Activated CD4-positive, alpha-beta T cell treated with anti-CD3 and anti-CD28 coated beads, Interleukin-2, Interleukin-6, amounts not matched to agents 100 ng/mL and 50 ng/mL, durations not matched to agents 16 hours and 8 hours (primary cell): ENCODE data around the gene ATP2B2.
"Not testable (repeated sequence)": the region's sequence is repeated elsewhere in the genome, so short reads cannot be mapped to it uniquely, and the experiment has no call there.

ENCODE experiments used
- DNase-seq: peaks from one replicate; pipeline ENCODE4 v3.0.0-alpha.2; 2020

The ATP2B2 gene

GRCh38 chr3:10317311-10317960, 187.9 kb downstream of the ATP2B2 start:
- DNase-seq: no peak

DNA sequence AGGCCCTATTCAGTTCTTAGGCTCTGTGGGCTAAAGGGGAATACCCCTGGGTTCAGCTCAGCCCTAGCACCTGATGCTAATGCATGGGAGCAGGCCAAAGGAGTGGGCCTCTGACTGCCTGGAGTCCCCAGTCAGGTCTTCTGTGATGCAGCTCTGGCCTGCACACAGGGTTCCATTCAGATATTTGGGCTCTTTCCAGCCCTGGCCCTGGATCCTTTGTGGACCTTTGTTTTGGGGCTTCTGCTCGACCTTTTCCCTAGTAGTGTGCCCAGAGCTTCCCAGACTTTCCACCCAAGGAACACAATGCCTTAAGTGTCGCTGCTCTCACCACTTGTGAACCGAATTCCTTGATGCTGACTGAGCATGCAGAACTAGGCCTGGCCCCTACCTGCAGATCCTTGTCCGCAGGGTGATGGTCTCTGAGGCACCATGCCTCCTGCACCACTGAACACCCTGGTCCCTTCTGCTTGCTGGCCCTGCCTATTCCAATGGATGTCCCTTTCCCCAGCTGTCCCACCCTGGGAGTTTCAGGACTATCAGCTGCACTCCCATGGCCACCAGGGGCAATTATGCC, 189.5 kb downstream of the ATP2B2 start:
- no peak for DNase-seq

DNA sequence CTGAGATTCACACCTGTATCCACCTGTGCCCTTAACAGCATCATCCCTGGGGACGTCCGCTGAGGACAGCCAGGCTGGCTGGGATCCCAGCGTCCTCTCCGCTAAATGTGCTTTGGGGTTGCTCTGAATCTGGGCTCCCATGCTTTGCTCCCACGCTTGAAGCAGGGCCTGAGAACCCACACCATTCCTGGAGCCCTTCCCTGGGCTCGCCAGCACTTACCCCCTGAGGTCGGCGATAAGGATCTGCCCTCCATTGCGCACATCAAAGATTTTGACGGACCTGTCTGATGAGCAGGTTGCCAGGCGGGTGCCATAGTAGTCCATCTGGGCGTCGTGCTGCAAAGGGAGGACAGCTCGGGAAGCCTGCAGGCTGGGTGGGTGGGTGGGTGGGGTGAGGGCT, 190.3 kb downstream of the ATP2B2 start:
- no peak for DNase-seq

- no peak for DNase-seq
Measured at GRCh38 chr3:10312861-10313260, 192.5 kb downstream of the ATP2B2 start.

GRCh38 chr3:10312391-10312790, 193.0 kb downstream of the ATP2B2 start:
- no peak for DNase-seq

- DNase-seq: no peak
Measured at GRCh38 chr3:10311710-10312109, 193.7 kb downstream of the ATP2B2 start.

DNA sequence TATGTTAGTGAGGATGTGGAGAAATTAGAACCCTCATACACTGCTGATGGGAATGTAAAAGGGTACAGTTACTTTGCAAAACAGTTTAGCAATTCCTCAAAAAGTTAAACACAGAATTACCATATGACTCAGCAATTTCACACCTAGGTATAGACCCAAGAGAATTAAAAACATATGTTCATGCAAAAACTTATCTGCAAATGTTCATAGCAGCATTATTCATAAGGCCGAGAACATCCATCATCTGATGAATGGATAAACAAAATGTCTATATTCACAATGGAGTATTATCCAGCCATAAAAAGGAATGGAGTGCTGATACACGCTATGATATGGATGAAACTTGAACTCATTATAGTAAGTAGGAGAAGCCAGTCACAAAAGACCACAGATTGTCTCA, 194.8 kb downstream of the ATP2B2 start:
- no peak for DNase-seq

- DNase-seq: no peak
Measured at GRCh38 chr3:10309736-10310135, 195.7 kb downstream of the ATP2B2 start.

DNA sequence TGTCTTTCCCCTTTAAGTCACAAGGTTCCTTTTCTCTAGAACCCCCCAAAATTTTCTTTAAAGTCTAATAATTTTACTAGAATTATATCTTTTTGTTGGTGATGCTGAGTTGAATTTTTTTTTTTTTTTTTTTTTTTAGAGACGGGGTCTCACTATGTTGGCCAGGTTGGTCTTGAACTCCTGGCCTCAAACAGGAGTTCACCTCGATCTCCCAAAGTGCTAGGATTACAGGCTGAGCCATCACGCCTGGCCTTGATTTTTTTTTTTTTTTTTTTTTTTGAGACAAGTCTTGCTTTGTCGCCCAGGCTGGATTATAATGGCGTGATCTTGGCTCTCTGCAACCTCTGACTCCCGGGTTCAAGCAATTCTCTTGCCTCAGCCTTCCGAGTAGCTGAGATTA, 196.7 kb downstream of the ATP2B2 start:
- DNase-seq: no peak

GRCh38 chr3:10306156-10306555, 199.2 kb downstream of the ATP2B2 start:
- no peak for DNase-seq

- DNase-seq: no peak
Measured at GRCh38 chr3:10305331-10305902, 200.0 kb downstream of the ATP2B2 start.

DNA sequence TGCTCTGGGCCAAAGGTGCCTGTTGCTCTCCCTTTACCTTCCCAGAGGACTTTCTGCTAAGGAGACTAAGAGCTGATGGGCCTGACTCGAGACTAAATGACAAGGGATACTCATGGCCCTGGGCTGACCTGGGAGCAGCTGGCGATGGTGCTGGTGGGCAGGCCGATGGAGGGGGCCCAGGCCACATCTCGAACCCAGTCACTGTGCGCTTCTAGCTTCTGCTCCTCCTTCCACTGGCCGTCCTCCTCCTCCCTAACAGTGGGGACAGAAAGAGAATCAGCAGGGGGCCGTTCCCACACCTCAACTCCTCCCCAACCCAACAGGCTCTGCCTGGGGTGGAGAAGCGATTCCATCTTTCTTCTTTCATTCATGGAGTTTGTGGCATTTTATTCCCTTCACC, 200.5 kb downstream of the ATP2B2 start:
- no peak for DNase-seq

DNA sequence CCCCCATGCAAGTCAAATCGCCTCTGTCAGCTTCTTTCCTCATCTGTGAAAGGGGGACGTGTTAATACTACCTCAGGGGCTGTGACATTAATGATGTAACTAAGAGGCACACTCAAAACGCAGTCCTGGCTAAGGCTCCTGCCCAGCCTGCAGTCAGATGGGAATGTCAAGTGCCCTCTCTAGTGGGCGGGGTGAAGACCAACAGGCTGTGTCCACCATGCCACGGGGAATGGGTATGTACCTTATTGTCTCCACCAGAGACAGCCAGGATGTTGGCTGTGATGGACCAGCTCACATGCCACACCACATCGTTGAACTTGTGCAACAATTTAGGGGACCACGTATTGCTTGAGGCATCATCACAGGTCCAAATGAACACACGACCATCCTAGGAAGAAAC, 201.6 kb downstream of the ATP2B2 start:
- no peak for DNase-seq

DNA sequence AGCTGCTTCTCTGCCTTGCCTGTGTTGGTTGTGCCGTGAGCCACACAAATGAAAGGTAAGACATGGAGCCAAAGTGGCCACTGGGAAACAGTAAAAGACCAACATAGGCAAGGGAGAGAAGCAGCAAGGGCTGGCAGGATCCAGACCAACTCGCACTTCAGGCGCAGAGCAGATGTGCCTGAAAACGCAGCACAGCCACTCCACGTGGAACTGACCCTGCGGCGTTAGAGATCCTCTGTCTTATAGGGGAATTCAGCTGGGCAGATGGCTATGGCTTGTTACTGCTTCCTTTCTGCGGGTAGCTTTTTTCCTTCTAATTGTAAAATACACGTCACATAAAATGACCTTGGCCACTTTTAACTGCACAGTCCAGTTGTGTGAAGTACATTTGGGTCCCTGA, 202.3 kb downstream of the ATP2B2 start:
- no peak for DNase-seq

GRCh38 chr3:10300087-10300486, 205.3 kb downstream of the ATP2B2 start:
- DNase-seq: no peak

- no peak for DNase-seq
Measured at GRCh38 chr3:10299679-10300078, 205.7 kb downstream of the ATP2B2 start.

- no peak for DNase-seq
Measured at GRCh38 chr3:10299175-10299574, 206.2 kb downstream of the ATP2B2 start.

GRCh38 chr3:10298064-10298463, 207.3 kb downstream of the ATP2B2 start:
- not testable (repeated sequence) for DNase-seq

DNA sequence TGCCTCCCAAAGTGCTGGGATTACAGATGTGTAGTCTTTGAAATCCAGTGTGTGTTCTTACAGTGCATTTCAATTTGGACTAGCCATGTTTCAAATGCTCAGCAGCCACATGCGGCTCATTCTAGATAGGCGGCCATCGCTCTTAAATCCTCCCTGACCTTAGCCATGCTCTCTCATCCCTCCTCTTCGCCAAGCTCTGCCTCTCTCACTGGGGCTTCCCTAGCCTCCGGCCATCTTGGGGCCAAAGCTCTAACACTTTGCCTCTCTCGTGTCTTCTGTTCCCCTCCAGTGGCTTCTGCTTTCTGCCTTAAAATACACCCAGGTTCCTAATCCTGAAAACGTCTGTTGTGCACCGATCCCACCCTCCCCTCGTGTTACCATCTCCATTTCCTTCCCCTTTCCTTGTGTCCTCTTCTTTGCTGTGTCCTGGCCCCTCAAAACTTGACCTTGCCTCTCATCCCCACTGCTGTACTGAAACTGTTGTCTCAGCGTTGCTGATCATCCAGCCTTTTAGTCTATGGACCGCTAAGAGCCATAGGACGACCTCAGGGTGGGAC, 211.3 kb downstream of the ATP2B2 start:
- no peak for DNase-seq

- DNase-seq: no peak
Measured at GRCh38 chr3:10292505-10293419, 212.6 kb downstream of the ATP2B2 start, which contains the start of gene GHRL. Gene GHRL (minus strand): TSS chr3:10292947. CDS start chr3:10290180, 2,767 bp downstream.

GRCh38 chr3:10291641-10292040, 213.7 kb downstream of the ATP2B2 start:
- no peak for DNase-seq

- no peak for DNase-seq
Measured at GRCh38 chr3:10290481-10291176, 214.8 kb downstream of the ATP2B2 start.
